ENCODE data around the gene HEG1.

Gene HEG1

DNA sequence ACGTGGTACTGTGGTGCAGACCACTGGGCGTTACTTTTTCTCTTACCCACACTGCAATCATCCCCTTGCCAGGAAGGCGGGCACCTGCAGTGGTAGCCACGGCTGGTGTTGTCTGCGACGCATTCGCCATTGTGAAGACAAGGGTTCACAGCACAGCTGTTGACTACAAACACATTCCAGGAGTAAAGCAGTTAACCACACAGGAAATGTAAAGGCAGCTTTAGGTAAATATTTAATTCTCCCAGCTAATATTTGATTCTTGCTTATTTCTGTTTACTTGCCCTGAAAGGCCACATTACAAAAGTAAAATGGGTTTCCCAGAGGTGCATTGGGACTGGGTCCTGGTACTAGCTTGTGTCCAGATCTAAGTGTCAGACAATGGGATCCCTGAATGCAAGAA is 45.4 kb downstream of the HEG1 start:
- no peak for DNase-seq (ENCODE audit: low read depth)

DNA sequence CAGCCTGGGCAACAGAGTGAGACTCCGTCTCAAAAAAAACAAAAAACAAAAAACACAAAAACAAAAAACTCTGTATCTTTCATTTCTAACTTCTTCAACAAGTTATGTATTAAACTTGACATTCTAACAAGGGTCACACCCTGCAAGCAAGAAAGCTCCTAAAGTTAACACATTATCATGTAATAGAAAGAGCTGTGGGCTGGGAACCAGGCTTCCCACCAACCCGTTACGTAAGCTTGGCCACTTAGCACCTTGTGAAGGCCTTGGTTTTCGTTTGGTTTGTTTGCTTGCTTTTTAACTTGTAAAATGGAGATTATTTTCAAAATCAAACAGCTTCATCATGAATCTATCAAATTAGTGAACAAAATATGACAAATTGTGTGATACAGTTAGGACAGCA is 47.0 kb downstream of the HEG1 start:
- no peak for DNase-seq (ENCODE audit: low read depth)

DNA sequence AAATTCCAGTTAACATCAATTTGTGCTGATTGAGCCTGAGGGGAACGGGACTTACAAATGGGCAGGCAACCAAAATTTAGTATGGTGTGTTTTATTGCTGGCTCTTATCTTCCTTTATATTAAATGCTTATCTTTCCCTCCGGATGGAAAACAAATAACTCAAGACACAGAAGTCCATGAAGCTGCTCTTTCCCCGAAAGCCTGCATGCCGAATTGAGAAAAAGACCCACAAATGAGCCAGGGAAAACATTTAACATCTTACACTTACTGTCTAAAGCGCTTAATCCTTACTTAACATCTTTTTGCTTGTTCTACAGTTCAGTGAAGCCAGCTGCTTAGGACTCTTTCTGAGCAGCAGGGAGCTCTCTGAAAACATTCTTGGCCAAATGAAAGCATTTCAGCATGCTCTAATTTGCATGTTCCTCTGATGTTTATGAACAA is 49.5 kb downstream of the HEG1 start:
- DNase-seq (ENCODE audit: low read depth), result no peak

DNA sequence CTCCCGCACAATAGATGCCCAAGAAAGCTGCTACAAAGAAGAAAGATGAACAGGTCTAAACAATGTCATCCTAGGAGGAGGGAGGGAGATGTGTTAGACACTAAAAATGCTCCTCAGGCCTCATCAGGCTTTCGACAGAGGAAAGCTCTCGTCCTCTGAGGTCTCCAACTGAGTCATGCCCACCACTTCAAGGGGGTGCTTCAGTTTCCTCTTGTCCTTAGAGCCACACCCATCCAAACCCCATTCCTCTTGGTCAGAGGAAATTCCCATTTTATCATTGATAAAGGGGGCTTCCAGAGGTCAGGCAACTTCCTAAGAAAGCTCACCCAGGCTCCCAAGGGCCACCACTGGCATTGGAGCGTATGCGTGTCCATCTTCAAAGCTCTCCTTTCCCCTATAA is 50.1 kb downstream of the HEG1 start:
- no peak for DNase-seq (ENCODE audit: low read depth)

DNA sequence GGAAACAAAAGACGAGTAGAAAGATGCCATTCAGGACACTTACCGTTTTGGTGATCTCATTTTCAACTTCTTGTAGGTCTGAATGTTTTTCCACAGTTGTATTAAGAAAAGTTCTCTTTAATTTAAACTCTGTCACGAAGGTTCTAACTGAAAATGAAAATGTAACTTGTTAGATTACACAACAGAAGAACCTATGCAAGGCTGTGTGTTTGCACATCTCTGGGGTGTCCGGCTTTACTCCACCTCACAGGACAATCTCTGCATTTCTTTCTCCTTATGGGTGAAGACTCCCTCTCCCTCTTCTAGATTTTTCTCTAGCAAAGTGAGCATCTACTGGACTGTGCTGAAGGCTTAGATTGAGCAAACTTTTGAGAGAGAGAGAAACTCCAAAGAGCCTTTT is 50.6 kb downstream of the HEG1 start:
- no peak for DNase-seq (ENCODE audit: low read depth)

DNA sequence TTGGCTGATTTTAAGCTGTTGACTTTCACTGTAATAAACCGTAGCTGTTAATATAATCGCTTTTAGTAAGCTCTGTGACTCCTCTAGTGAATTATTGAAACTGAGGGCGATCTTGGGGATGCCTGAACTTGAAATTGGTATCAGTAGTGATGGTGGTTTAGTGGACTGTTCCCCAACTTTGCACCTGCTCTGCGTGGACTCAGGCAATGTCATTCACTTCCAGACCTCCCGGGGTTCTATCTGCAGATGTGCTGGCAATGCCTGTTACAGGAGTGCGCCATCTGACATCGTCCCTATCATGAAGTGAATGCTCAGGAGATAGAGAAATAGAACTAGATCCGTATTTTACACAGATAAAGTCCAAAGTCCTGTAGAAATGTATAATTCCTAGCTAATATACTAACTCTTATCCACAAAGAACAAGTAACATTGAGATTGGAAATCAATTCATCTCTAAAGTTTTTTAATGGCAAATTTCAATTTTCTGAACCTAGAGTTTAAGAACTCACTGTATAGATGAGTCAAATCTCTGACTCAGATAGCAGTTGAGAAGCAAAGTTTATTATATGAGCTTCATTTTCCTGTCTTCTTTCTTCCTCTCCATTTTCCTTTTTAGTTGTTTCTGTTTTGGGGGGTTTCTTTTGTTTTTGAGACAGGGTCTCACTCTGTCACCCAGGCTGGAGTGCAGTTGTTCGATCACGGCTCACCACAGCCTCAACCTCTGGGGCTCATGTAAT is 51.8 kb downstream of the HEG1 start:
- no peak for DNase-seq (ENCODE audit: low read depth)

DNA sequence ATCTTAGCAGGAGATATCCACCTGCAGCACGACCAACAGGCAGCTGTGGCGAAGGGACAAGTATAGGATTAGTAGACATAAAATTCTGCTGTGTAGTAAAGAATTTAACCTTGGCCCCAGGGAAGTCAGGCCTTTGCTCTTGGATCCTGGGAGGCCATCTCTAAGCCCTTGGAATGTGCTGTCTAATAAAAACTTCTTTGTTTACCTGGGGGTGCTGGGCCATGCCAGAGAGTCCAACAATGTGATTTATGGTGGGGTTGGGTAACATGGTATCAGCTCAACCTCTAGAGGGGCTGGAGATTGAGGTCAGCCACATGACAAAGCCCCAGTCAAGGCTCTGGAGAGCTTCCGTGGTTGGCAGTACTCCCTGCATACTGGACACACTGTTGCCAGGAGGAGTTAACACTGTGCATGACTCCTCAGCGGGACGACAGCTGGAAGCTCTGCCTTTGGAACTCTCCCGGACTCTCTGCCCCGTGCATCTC is 52.4 kb downstream of the HEG1 start:
- no peak for DNase-seq (ENCODE audit: low read depth)

DNA sequence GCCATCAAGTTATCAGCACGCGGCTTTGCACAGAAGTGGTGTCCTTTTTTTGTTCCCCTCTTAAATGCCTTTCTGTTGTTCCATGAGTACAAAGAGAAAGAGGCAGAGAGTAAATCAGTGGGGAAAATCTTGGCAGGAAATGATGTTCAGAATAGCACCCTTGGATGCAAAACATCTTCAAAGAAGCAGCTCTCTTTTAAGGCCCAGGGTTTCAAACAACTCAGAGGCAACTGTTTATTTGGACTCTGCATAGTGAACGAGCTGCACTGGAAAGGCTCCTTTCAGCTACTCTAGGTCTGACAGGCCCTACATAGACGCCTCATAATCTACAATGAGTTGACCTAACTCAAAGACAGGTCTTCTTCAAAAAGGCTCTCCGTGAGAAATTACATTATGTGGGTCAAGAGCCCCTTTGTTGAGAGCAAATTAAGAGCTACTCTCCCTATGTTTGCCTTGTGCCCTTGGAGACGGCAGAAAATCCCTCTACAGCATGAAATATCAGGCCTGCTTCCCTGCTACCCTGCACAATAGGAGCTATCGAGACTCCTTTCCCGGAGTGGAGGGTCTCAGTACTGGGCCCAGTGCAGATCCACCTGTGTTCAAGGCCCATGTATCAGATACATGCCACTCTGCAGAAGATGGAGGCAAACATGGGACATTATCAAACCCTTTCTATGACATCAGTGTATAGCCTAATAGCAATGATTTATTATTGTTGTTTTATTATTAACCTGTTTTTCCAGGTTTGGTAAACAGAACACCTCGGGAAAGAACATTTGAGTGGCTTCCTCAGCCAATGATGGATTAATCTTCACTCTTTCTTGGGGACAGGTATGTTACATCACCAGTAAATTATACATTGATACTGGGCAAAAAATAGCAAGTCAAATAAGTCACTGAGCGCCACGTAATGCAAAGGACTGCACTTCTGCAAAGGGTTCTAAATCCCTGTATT is 53.1 kb downstream of the HEG1 start:
- no peak for DNase-seq (ENCODE audit: low read depth)

DNA sequence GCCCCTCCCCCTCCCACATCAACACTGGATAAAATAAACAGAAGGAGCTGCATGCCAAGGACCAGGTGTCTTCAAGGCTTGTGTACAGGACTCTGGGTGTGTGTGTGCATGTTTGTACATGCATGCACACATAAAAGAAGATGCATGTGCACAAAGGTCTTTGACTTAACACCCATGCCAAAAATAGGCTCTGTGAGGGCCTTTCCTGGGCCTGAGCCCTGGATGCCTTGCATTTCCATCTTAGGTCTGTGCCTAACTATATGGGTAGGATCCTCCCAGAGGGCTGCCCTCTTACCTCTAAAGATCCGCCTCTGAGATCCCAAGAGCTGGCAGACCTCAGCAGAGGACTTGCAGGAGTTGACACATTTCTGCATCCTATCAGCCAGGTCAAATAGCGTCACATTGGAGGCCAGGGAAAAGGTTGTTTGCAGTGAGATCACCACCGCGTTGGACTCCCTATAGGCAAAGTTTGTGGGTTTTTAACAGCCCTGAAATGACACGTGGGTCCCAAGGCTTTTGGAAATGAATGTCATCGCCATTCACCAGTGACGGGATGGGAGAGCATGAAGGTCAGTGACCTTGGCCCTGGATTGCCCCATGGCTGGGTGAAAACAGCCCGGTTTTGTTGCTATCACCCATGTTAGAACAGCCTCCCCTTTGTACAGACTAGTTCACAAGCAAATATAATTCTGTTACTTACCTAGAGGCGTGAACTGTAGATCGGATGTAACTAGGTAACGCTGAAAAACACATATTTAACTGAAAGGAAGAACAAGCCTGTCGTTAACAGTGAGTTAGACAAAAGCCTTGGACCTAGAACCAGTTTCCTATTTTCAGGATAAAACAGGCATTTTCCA is 54.0 kb downstream of the HEG1 start:
- DNase-seq (ENCODE audit: low read depth), result no peak

DNA sequence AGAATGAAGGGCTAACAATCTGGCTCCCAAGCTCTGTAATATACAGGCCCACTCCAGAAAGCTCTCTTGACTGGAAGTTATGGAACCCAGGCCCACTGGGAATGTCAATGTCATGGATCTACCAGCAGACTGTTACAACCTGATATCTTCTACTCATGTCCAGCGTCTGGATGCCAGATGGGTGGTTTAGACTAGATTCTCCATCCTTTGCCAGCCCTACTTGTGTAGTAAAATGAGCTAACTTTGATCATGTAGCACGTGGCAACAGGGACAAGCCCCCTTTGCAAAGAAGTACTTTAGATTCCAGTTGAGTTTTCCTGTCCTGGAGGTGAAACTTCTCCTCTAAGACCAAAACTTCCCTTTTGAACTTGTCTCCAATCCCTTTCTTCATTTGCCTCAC is 55.1 kb downstream of the HEG1 start:
- no peak for DNase-seq (ENCODE audit: low read depth)

DNA sequence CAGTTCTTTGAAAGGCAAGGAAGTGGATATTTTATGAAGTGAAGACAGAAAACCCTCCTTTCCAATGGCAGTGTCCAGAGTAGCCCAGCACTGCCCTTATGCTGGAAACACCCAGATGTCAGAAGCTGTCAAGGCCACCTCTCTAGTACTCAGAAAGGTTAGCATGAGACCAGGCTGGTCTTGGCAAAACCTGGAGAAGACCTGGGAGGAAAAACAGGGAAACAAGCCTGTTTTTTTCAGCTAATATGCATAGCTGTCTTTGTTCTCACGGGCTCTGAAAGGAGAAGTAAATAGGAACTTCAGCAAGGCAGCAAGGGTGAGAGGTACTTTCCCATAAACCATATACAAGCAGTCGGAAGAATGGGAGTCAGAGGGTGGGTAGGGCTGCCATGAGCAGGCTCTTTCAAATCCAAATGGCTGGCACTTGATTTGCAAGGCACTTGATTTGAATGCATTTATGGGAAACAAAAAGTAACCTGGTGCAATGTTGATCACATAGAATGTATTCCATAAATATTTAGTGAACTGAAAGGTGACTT is 55.8 kb downstream of the HEG1 start:
- no peak for DNase-seq (ENCODE audit: low read depth)

DNA sequence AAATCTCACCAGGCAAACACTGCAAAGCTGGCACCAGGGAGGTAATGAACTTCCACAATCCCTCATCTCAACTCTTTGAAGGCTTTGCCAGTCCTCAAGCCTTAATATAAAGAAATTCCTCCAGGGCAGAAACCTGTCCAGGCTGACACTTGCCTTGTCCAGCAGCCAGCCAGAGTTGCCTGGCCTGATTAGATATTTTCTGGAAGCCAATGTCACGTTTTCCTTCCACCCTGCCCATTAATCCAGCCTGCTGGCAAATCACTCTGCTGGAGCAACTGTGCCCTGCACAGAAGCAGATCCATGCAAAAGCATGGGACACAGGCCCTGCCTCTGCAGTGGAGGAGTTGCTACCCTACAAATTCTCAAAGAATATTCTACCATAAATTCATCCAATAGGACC is 56.5 kb downstream of the HEG1 start:
- no peak for DNase-seq (ENCODE audit: low read depth)

DNA sequence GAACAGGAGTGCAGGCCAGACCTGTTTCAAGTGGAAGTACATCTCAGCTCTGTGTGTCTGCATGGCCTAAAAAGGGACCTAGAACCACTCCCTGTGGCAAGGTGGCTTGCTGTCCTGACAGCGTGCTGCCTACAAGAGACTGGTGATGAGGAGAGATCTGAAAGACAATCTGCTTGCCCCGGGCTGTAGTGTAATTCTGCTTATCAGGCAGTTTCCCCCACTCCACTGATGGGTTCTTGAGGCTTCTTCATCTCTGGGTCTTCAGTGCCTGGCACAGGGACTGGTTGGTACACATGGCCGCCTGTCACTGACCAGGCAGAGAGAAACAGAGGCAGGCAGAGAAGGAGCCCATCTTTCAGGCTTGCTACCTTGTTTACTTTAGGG is 57.6 kb downstream of the HEG1 start:
- DNase-seq (ENCODE audit: low read depth), result no peak

DNA sequence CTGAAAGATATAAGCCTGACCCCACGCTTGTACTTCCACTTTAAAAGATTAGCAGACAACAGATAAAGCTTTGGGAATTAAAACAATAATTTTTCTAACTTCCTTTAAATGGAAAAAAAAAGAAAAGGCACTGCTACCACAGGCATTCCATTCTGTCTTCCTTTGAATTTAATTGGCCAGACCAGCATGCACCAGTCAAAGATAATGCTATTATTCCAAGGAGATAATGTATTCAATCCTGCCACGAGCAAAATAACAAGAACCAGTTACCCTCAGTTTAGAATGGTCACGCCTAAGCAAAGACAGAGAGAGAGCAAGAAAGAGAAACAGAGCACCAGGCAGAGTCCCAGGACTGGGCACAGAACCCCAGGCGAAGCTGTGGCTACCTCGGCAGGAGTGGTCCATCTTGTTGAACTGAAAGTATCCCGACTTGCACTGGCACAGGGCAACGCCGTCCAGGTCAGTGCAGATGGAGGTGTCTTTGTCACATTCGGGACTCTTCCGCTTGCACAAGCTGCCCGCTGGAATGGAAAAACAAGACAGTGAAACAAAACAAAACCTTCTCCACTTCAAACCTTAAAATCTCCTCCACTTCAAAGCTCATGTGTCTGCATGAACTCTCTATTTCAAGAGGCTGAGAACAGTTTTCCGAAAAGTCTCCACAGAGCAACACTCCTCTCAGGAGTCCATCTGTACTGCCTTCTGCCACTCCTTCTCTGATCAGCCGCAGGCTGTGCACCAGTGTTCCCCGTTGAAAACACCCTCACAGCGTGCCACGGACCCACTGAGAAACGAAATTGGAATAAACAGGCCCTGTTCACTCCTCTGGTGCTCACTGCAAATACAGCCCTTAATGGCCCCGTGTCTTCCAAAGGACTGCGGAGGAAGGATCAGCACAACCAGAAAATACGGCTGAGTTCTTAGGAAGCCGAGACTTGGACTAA is 58.2 kb downstream of the HEG1 start:
- DNase-seq (ENCODE audit: low read depth), result no peak

DNA sequence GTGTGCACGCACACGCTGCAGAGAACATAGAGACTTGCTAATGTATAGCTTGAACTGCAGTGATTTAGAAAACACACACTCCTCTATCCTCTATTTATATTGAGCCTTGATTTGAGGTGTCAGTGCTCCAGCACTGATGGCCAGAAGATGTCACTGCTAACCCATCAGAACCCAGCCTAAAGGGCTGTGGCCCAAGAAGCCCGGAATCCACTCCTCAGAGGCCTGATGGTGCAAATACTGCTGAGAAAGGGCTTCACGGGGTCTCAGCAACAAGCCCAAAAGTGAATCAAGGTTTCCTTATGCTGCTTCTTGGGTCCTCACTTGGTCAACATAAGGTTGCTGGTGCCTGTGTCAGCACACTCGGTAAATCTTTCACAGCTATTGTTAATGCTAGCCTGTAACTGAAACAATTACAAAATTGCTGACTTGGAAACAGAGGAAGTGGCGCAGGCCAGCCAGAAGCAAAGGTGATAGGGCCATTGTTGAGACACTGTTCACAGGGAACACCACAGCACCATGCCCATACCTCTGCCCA is 60.3 kb downstream of the HEG1 start:
- peak; percentile 9 for DNase-seq (ENCODE audit: low read depth)

DNA sequence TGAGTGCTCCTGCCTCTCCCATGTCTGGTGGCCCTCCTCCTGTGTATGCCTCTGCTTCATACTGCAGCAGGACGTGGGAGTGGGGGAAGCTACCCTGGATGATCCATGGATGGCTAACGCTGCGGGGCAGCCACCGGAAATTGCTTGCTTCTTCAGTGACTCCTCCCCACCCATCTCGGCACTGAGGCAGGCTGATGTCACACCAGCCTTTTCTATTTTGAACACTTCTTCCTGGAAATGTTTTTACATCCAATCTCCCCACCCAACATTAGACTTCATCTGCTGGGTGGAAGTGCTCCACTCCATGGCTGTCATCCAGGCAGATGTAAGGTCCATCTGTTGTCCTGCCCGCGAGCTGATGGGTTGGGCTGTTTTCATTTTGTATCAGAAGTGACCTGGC is 62.3 kb downstream of the HEG1 start:
- no peak for DNase-seq (ENCODE audit: low read depth)

DNA sequence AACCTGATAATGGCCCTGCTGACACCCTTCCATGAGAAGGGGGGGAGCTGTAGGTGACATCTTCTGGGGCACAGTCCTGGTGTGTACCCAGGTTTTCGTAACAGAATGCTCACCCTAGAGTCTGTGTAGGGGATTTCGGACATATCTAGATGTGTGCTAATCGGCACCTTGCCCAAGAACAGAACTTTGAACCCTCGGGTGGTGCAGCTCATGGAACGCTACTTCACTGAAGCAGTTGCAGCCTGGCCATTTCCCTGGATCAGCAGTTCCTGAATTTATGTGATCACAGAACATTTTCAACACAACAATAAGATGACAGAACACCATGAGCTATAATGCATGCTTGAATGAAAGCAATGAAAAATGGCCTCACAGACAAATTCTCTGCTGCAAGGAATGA is 63.8 kb downstream of the HEG1 start:
- DNase-seq (ENCODE audit: low read depth), result no peak

DNA sequence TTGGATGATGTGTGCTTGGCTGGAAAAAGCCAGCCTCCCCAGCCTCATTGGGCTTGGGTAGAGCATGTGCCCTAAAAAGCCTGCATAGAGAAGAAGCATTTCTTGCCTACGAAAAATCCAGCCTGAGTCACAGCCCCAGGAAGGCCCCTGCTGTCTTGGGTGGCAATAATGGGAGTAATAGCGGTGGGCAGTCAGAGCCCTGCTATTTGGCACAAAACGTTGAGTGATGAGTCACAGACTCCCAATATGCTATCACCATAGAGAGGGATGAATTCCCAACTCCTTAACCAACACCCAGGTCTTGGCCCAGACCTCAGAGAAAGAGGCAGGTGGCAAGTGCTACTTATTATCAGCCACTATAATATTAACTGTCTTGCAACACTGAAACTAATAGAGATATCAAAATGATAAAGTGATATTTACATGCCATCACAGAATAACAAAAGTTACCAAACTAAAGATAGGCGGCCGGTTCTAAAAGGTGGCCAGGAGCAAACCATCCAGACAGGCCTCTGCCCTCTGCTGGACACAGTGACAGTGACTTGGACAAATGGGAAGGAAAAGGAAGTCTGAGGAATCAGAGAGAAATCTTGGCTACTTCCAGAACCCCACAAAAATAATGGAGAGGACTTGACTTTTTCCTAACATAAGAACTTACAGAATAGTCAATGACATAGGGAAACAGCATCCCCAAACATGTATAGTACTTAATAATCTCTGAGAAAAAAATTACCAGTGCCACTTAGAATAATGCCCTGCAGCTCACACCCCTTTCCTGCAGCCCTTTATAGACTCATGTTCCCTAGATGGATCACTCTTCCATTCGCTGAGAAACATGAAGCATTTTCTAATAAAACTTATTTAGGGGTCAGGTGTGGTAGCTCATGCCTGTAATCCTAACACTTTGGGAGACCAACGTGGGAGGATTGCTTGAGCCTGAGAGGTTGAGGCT is 69.3 kb downstream of the HEG1 start:
- no peak for DNase-seq (ENCODE audit: low read depth)

DNA sequence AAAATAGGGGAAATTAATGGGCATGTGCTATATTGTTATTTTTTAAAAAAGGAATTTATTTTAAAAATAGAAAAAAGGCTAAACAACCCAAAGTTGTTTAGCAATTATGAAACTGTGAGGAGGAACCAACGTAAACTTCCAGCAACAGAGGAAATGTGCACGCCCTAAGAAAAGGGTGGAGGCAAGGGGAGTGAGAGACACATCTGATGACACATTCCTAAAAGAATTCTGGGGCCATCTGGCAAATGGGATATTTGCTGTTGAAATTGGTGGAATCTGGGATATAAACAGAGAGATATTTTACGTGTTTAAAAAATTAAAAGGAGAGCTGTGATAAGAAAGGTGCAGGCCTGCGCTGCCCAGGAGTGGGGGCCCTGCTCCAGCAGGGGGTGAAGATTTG is 70.4 kb downstream of the HEG1 start:
- no peak for DNase-seq (ENCODE audit: low read depth)

Measured in stimulated activated CD8-positive, alpha-beta memory T cell treated with anti-CD3 and anti-CD28 coated beads, Interleukin-12 subunit alpha, Interleukin-12 subunit beta, amount 100 ng/mL, for 1 hour (primary cell).